CD4-positive, alpha-beta memory T cell (primary cell): Measurements from ENCODE around the gene GAB4. TPM values are rescaled to one million over a fixed set of nuclear protein-coding genes. Genes with fewer than 3 reads are reported as not detected.
"Not testable (repeated sequence)": the region's sequence is repeated elsewhere in the genome, so short reads cannot be mapped to it uniquely, and the experiment has no call there.

Experiments
- CTCF ChIA-PET: fragments of 350-600 bp; sonication (Branson Sonifier 250); formaldehyde crosslinking; loops from one replicate; lab custom pipeline; 2021; ENCODE audit warnings: inconsistent platforms; ENCODE audit not compliant: partially characterized antibody; lab: Charles Lee
- POLR2A ChIA-PET: fragments of 350-600 bp; sonication (Branson Sonifier 250); formaldehyde crosslinking; loops from one replicate; lab custom pipeline; 2021; ENCODE audit not compliant: partially characterized antibody; lab: Charles Lee
- DNase-seq, 5 donors: peaks; one replicate each; pipeline versions ENCODE4 v3.0.0 to v3.0.0-alpha.2; 2020 to 2022; ENCODE audit warnings: mixed read lengths in 1 of 5
- H3K27ac ChIP-seq: one replicate; pipeline ENCODE4 v1.7.0; 2013; ENCODE audit warnings: low read depth, low read length
- H3K27me3 ChIP-seq: 2 replicates; pipeline ENCODE4 v1.7.0; 2013; ENCODE audit warnings: mild to moderate bottlenecking, low read length, moderate library complexity; ENCODE audit not compliant: insufficient read depth
- H3K36me3 ChIP-seq: 2 replicates; pipeline ENCODE4 v1.7.0; 2013; ENCODE audit warnings: mild to moderate bottlenecking, low read length, moderate library complexity; ENCODE audit not compliant: insufficient read depth
- H3K4me1 ChIP-seq: 2 replicates; pipeline ENCODE4 v1.7.0; 2013; ENCODE audit warnings: mild to moderate bottlenecking, low read length, moderate library complexity; ENCODE audit not compliant: insufficient read depth
- H3K4me3 ChIP-seq, 2 donors: one replicate each; pipeline ENCODE4 v1.7.0; 2013; ENCODE audit warnings: low read length in 2 of 2, mild to moderate bottlenecking in 1 of 2
- H3K9me3 ChIP-seq, 2 donors: one replicate each; pipeline ENCODE4 v1.7.0; 2013; ENCODE audit warnings: low read length in 2 of 2, control low read depth in 1 of 2; ENCODE audit not compliant: control insufficient read depth in 1 of 2
- H3K27ac Mint-ChIP-seq, 7 donors: one replicate each; pipeline ENCODE4 v1.8.0; 2020 to 2021; ENCODE audit warnings: mixed read lengths in 7 of 7, mild to moderate bottlenecking in 6 of 7, inconsistent platforms in 3 of 7, moderate library complexity in 3 of 7
- H3K27me3 Mint-ChIP-seq, 2 donors: one replicate each; pipeline ENCODE4 v1.8.0; 2020 to 2021; ENCODE audit warnings: mixed read lengths in 2 of 2
- H3K36me3 Mint-ChIP-seq, 2 donors: one replicate each; pipeline ENCODE4 v1.8.0; 2020 to 2021; ENCODE audit warnings: mixed read lengths in 2 of 2, inconsistent platforms in 1 of 2, mild to moderate bottlenecking in 1 of 2
- H3K4me1 Mint-ChIP-seq, 4 donors: one replicate each; pipeline ENCODE4 v1.8.0; 2020 to 2021; ENCODE audit warnings: mixed read lengths in 4 of 4, mild to moderate bottlenecking in 1 of 4
- H3K4me3 Mint-ChIP-seq, 8 donors: one replicate each; pipeline ENCODE4 v1.8.0; 2020 to 2021; ENCODE audit warnings: mixed read lengths in 8 of 8, mild to moderate bottlenecking in 7 of 8, moderate library complexity in 6 of 8, inconsistent platforms in 3 of 8
- H3K9me3 Mint-ChIP-seq, 8 donors: one replicate each; pipeline ENCODE4 v1.8.0; 2020 to 2021; ENCODE audit warnings: mixed read lengths in 8 of 8, mild to moderate bottlenecking in 5 of 8, inconsistent platforms in 3 of 8, moderate library complexity in 1 of 8
- intact Hi-C: fragments of 100-400 bp; cut with micrococcal nuclease; formaldehyde crosslinking; loops from one replicate; pipeline ENCODE4 v1.15.1; 2023
- polyA plus RNA-seq, 2 donors: library from polyadenylated mRNA; unstranded; fragments of 300-500 nt; fragmentation: Illumina TruSeq; gene quantifications; one replicate each; pipeline ENCODE4 v1.2.3, GENCODE V29; 2021
- total RNA-seq, 2 experiments: library from RNA; stranded (reverse); gene quantifications; one replicate each; pipeline ENCODE4 v1.2.3, GENCODE V29; 2021

The GAB4 gene
- total and polyA plus RNA-seq, 4 experiments from 2014 or later: not detected

DNA sequence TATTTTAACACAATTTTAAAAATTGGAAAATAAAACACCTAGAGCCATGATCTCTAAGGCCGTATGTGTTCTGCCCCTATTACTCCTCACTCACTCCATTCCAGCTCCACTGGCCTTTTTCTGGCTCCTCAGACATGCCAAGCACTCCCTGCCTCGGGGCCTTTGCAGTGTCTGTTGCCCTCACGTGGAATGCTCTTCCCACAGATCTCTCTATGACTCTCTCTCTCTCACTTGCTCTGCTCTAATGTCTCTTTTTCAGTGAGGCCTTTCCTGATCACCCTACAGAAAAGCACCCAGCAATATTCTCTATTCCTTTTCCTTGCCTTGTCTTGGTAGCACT, 6.0 kb upstream of the GAB4 start:
- H3K4me3 ChIP-seq, POLR2A ChIA-PET, H3K4me3 Mint-ChIP-seq, H3K27ac ChIP-seq, H3K27ac Mint-ChIP-seq, H3K9me3 Mint-ChIP-seq, intact Hi-C loops, H3K36me3 ChIP-seq, H3K9me3 ChIP-seq, H3K4me1 ChIP-seq, DNase-seq, H3K36me3 Mint-ChIP-seq, H3K4me1 Mint-ChIP-seq, H3K27me3 ChIP-seq, CTCF ChIA-PET: not testable (repeated sequence)
- H3K27me3 Mint-ChIP-seq: peaks cover 22 to 42% of the 10 kb centered on the region in 2 donors

DNA sequence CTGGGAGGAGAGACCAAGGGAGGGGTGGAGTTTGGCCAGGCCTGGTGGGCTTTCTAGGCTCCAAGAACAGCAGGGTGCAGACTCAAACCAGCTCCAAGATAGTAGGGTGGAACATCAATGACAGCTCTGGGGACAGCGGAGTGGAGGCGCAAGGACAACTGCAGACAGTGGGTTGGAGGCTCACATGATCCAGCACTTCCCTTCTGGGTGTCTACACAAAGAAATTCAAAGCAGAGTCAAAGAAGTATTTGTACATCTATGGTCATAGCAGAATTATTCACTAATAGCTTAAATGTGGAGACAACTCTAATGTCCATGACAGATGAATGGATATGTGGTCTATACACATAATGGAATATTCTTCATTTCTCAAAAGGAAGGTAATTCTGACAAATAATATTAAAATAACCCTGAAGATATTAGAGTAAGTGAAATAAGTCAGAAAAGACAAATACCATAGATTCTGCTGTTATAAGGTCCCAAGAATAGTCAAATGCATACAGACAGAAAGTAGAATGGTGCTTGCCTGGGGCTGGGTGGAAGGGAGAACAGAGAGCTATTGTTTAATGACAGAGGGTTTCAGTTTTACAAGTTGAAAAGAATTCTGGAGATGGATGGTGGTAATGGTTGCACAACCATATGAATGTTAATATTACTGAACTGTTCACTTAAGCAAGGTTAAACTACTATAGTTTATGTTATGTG, 5.5 kb upstream of the GAB4 start:
- H3K27me3 Mint-ChIP-seq: peaks cover 25 to 44% of the 10 kb centered on the region in 2 donors
- no peaks in the 10 kb centered on the region for H3K4me1 Mint-ChIP-seq
- ChIA-PET POLR2A (no interaction called here), CTCF (no interaction called here)
- H3K4me3 ChIP-seq: no peak overlapping the region
- no peaks in the 10 kb centered on the region for H3K36me3 ChIP-seq
- H3K27ac Mint-ChIP-seq: no peak overlapping the region
- H3K9me3 ChIP-seq: no peaks in the 10 kb centered on the region
- no peak overlapping the region for H3K4me3 Mint-ChIP-seq
- no peaks in the 10 kb centered on the region for H3K9me3 Mint-ChIP-seq
- no peaks in the 10 kb centered on the region for H3K4me1 ChIP-seq
- intact Hi-C loops: no loop called here
- no peak overlapping the region for H3K27ac ChIP-seq
- no peaks in the 10 kb centered on the region for H3K36me3 Mint-ChIP-seq
- DNase-seq: no peak
- H3K27me3 ChIP-seq: no peaks in the 10 kb centered on the region

DNA sequence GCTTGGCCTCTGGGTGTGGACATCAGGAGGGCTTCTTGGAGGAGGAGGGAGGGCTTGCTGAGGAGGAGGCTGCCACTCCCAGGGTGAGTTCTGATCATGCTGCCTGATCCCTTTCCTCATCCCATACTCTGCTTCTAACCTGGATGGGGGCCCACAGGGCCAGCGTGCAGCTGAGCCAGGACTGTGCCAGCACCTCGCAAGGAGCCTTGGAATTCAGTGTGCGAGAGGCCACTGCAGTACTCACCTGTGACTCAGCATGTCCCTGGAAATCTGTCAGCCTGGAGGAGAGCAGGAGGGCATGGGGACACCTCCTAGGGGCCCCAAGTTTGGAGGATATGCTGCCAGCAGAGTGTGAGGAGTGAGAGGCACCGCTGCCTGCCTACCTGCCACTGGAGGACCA, 4.2 kb upstream of the GAB4 start:
- Mint-ChIP-seq H3K4me1 (no peaks in the 10 kb centered on the region), H3K27ac (no peak overlapping the region), H3K27me3 (peaks cover 30 to 49% of the 10 kb centered on the region in 2 donors), H3K36me3 (no peaks in the 10 kb centered on the region), H3K9me3 (no peaks in the 10 kb centered on the region), H3K4me3 (no peak overlapping the region)
- CTCF ChIA-PET: no interaction called here
- no peak overlapping the region for H3K4me3 ChIP-seq
- no peaks in the 10 kb centered on the region for H3K27me3 ChIP-seq
- POLR2A ChIA-PET: no interaction called here
- H3K27ac ChIP-seq: no peak overlapping the region
- H3K4me1 ChIP-seq: no peaks in the 10 kb centered on the region
- H3K9me3 ChIP-seq: no peaks in the 10 kb centered on the region
- DNase-seq: no peak
- no peaks in the 10 kb centered on the region for H3K36me3 ChIP-seq
- intact Hi-C loops: no loop called here

DNA sequence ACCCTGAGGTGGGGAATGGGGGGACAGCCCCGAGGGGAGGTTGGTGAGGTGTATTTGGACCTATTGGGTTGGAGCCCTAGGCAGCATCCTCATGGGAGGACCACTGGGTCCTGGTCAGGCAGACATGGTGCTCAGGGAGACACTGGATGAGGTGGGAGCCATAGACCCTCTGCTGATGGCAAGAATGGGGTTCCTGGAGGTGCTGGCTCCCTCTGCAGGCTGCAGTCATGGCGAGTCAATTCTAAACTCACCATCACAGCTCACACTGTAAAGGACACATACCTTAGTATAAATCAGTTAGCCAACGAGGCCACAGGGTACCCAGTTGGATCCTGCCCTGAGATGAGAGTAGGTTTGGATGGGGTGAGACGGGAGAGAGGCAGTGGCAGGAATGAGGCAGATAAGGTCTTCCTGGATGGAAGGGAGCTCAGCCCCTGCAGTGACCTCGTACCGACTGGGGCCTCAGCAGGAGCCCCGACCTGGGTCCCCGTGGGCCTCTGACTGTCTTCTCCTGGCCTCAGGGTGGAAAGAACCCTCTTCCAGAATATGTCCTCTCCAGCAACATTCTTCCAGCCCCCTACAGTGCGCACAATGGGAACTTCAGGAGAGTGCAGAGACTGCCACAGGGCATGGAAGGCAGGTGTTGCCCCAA, 1.7 kb upstream of the GAB4 start:
- Histone ChIP-seq H3K36me3 (no peaks in the 10 kb centered on the region), H3K4me1 (no peaks in the 10 kb centered on the region), H3K9me3 (no peaks in the 10 kb centered on the region), H3K4me3 (no peak overlapping the region), H3K27ac (no peak overlapping the region), H3K27me3 (no peaks in the 10 kb centered on the region)
- H3K4me1 Mint-ChIP-seq: no peaks in the 10 kb centered on the region
- intact Hi-C loops: no loop called here
- peaks cover 0 to 23% (median 12%) of the 10 kb centered on the region in 8 donors for H3K9me3 Mint-ChIP-seq
- peaks cover 37 to 67% of the 10 kb centered on the region in 2 donors for H3K27me3 Mint-ChIP-seq
- peaks cover 0 to 5% of the 10 kb centered on the region in 2 donors for H3K36me3 Mint-ChIP-seq
- POLR2A ChIA-PET: no interaction called here
- H3K27ac Mint-ChIP-seq: no peak overlapping the region
- no peak for DNase-seq
- CTCF ChIA-PET: no interaction called here
- no peak overlapping the region for H3K4me3 Mint-ChIP-seq

DNA sequence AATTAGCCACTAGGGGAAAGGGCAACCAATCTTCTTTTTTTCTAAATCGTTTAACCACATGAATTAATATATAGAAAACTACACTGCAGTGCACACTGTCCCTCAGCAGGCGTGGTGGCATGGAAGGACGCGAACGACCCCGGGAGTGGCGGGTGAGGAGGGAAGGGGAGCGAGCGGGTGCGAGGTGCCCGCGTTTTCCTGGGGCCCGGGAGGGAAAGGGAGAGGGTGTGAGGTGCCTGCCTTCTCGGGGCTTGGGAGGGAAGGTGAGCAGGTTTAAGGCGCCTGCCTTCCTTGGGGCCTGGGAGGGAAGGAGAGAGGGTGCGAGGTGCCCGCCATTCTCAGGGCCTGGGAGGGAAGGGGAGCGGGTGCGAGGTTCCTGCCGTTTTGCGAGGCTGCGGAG, 765 bp downstream of the GAB4 start:
- H3K36me3 ChIP-seq: no peaks in the 10 kb centered on the region
- H3K27me3 ChIP-seq: no peaks in the 10 kb centered on the region
- ChIA-PET POLR2A (no interaction called here), CTCF (no interaction called here)
- Mint-ChIP-seq H3K36me3 (peaks cover 0 to 5% of the 10 kb centered on the region in 2 donors), H3K9me3 (peaks cover 0 to 44% (median 21%) of the 10 kb centered on the region in 8 donors), H3K4me1 (no peaks in the 10 kb centered on the region), H3K27ac (no peak overlapping the region), H3K4me3 (no peak overlapping the region), H3K27me3 (peaks cover 52 to 73% of the 10 kb centered on the region in 2 donors)
- no peak overlapping the region for H3K4me3 ChIP-seq
- intact Hi-C loops: no loop called here
- no peak for DNase-seq
- no peaks in the 10 kb centered on the region for H3K4me1 ChIP-seq
- H3K9me3 ChIP-seq: no peaks in the 10 kb centered on the region
- no peak overlapping the region for H3K27ac ChIP-seq

DNA sequence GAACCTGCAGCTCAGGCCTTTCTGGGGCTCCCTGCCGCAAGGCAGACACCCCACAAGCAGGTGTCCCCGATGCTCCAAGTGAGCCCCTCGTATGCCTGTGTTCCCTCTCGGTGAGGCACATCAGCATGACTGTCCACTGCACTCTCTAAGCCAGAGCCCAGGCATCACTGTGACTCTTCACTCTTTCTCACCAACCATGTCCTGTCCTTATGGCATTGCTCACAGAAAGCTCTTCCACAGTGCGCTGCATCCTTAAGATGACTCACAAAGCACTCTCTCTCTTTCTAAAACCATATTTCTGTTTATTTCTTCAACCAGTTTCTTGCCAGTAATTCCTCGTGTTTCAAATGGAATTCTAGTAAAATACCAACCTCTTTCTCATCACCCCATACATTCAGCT, 18.1 kb downstream of the GAB4 start:
- Histone ChIP-seq H3K4me3 (no peak overlapping the region), H3K4me1 (no peaks in the 10 kb centered on the region), H3K27me3 (no peaks in the 10 kb centered on the region), H3K27ac (no peak overlapping the region), H3K9me3 (no peaks in the 10 kb centered on the region), H3K36me3 (no peaks in the 10 kb centered on the region)
- peaks cover 0 to 5% (median 0%) of the 10 kb centered on the region in 8 donors for H3K9me3 Mint-ChIP-seq
- H3K4me3 Mint-ChIP-seq: no peak overlapping the region
- ChIA-PET CTCF (no interaction called here), POLR2A (no interaction called here)
- H3K36me3 Mint-ChIP-seq: no peaks in the 10 kb centered on the region
- H3K27me3 Mint-ChIP-seq: peaks cover 2 to 18% of the 10 kb centered on the region in 2 donors
- peaks cover 0 to 1% (median 0%) of the 10 kb centered on the region in 4 donors for H3K4me1 Mint-ChIP-seq
- intact Hi-C loops: no loop called here
- no peak for DNase-seq
- H3K27ac Mint-ChIP-seq: no peak overlapping the region

DNA sequence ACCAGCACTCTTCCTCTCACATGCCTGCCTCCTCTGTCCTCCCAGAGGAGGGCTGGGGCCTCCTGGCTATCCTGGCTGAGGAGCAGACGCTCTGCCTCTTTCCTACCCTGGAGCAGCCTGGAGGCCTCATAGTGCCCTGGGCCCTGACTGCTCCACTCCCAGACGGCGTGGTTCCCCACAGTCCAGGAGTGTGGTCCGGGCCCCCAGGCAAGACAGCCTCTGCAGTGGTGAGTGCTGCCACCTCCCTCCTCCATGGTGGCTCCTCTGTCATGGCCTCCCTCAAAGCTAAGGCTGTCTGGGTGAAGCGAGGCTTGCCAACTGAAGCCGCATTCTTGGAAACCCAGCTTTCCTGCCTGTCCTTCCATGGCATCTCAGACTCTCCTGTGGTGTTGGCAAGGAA, 19.8 kb downstream of the GAB4 start:
- CTCF ChIA-PET: no interaction called here
- Histone ChIP-seq H3K36me3 (no peaks in the 10 kb centered on the region), H3K4me3 (no peak overlapping the region), H3K9me3 (peaks cover 0 to 4% of the 10 kb centered on the region in 2 donors), H3K27ac (no peak overlapping the region), H3K4me1 (no peaks in the 10 kb centered on the region), H3K27me3 (no peaks in the 10 kb centered on the region)
- H3K4me1 Mint-ChIP-seq: peaks cover 0 to 1% (median 0%) of the 10 kb centered on the region in 4 donors
- no peak for DNase-seq
- no peak overlapping the region for H3K27ac Mint-ChIP-seq
- H3K36me3 Mint-ChIP-seq: no peaks in the 10 kb centered on the region
- H3K4me3 Mint-ChIP-seq: no peak overlapping the region
- peaks cover 0 to 14% (median 11%) of the 10 kb centered on the region in 8 donors for H3K9me3 Mint-ChIP-seq
- intact Hi-C loops: no loop called here
- POLR2A ChIA-PET: no interaction called here
- peaks cover 2 to 18% of the 10 kb centered on the region in 2 donors for H3K27me3 Mint-ChIP-seq
